HG02798 (cell line): Measurements from ENCODE around the gene CROCC.
"Not testable (repeated sequence)": the region's sequence is repeated elsewhere in the genome, so short reads cannot be mapped to it uniquely, and the experiment has no call there.

ENCODE experiments used
- ATAC-seq: cut with Tn5 transposase; IDR thresholded peaks from one replicate; pipeline ENCODE4 v1.9.1; 2021; ENCODE audit warnings: mild to moderate bottlenecking; ENCODE audit not compliant: unreplicated experiment, poor library complexity

CROCC gene

GRCh38 chr1:16964169-16964568 is 42.4 kb downstream of the CROCC start:
- ATAC-seq = not testable (repeated sequence)

DNA sequence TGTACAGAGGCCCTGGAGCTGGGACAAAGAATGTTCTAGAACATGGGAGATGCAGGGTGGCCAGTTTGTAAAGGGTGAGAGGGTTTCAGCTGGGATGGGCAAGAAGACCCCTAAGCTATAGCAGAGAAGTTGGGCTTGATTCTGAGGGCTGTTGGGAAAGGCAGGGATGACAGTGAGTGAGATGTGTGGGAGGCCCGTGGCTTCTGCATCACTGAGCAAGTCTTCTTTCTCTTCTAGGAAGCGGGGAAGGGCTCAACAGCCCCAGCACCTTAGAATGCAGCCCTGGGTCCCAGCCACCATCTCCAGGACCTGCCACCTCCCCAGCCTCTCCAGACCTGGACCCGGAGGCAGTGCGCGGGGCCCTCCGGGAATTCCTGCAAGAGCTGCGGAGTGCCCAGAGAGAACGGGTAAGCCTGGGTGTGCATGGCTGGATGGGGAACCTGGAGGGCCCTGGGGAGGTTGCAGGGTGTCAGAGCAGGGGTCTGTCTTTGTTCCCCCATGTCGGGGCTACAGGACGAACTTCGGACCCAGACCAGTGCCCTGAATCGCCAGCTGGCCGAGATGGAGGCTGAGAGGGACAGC is 43.8 kb downstream of the CROCC start:
- ATAC-seq = no peak

DNA sequence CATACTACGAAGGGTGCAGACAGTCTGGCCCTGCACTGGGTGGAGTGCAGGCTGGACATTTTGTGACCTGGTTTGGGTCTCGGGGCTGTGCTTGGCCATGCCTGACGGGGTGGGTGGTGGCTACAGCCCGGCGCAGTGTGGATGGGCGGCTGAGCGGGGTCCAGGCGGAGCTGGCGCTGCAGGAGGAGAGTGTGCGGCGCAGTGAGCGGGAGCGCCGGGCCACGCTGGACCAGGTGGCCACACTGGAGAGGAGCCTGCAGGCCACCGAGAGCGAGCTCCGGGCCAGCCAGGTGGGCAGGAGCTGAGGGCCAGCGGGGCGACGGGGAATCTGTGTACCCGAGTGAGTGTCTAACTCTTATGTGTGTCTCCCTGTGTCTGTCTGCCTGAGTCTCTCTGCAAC is 44.6 kb downstream of the CROCC start:
- ATAC-seq = no peak

DNA sequence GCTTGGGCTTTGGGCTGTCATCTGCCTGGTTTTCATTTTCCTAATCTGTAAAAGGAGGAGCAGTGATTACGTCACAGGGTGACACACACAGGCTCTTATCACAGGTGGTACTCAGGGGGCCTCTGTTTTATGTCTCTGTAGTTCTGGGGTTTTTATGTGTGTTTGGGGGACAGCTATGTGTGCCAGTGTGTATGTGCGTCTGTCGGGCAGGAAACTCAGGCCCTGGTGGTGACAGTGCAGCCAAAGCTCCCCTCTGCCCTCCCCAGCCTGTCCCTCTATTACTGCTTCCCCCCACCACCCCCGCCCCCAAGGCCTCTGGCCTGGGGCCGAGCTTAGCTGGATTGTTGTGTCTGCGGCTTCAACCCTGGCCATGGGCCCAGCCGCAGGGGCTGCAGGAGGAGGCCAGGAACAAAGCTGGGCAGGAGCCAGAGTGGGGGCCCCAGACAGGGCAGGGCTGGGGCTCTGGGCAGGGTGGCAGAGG is 45.4 kb downstream of the CROCC start:
- no peak for ATAC-seq

- ATAC-seq = no peak
Observed at GRCh38 chr1:16967962-16968361, 46.2 kb downstream of the CROCC start.

DNA sequence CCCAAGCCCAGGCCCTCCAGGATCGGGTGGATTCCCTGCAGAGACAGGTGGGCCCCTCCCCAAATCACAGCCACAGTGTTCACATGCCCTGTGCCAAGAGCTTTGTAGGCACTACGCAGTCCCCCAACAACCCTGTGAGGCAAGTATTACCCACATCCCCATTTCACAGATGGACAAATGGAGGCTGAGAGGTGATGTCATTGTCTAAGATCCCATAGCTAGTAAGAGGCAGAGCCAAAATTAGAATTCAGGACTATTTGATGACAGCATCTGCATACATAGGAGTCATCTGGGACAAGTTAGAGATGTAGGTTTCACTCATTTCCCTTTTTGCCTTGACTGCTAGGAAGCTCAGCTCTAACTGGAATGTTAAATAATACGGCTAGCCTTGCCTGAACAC is 46.6 kb downstream of the CROCC start:
- no peak for ATAC-seq

DNA sequence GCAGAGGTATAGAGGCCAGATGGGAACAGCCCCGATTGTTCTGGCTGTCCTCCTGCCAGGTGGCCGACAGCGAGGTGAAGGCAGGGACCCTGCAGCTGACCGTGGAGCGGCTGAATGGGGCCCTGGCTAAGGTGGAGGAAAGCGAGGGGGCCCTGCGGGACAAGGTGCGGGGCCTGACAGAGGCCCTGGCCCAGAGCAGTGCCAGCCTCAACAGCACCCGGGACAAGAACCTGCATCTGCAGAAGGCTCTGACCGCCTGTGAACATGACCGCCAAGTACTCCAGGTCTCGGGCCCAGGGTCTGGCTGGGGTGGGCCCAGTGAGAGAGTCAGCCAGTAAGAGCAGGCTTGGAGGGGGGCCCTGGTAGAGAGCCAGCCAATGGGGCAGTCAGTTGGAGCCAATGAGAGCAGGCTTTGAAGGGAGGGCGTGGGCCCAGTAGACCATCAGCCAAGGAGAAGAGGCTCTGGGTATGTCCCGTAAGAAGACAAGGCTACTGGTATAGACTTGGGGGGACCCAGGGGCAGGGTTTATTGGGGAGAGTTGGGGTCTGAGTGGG is 47.4 kb downstream of the CROCC start:
- no peak for ATAC-seq

- ATAC-seq = no peak
Observed at GRCh38 chr1:16969651-16970050, 47.9 kb downstream of the CROCC start.

- no peak for ATAC-seq
Observed at GRCh38 chr1:16970132-16970910, 48.6 kb downstream of the CROCC start.

DNA sequence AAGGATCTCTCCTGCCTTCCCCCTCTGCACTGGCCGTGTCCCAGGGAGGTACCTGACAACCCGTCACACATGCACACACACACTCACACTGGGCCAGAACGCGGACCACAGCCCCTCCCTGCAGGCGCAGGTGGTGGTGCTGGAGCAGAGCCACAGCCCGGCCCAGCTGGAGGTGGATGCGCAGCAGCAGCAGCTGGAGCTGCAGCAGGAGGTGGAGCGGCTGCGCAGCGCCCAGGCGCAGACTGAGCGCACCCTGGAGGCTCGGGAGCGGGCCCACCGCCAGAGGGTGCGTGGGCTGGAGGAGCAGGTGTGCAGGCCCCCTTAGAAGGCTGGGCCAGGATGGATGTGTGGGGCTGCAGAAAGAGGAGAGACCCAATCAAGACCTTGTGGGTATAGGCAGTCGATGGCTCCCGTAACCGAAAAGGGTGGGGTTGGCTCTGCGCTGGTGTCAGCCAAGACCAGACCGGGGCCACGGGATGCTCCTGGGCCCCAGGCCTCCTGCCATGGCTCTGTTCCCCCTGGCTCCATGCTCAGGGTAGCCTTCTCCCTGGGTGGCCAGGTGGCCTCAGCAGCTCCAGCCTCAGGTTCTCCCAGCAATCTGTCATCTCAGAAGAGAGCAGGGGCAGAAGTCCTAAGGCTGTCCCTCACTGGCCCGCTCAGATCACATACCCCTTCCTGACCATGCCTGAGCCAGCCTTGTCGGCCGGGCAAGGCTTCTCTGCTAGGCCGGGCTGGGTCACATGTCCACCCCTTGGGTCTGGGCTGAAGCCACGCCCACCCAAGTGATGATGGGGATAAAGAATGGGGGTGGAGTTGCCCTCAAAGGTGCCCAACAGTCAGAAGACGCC is 49.8 kb downstream of the CROCC start:
- ATAC-seq = no peak

DNA sequence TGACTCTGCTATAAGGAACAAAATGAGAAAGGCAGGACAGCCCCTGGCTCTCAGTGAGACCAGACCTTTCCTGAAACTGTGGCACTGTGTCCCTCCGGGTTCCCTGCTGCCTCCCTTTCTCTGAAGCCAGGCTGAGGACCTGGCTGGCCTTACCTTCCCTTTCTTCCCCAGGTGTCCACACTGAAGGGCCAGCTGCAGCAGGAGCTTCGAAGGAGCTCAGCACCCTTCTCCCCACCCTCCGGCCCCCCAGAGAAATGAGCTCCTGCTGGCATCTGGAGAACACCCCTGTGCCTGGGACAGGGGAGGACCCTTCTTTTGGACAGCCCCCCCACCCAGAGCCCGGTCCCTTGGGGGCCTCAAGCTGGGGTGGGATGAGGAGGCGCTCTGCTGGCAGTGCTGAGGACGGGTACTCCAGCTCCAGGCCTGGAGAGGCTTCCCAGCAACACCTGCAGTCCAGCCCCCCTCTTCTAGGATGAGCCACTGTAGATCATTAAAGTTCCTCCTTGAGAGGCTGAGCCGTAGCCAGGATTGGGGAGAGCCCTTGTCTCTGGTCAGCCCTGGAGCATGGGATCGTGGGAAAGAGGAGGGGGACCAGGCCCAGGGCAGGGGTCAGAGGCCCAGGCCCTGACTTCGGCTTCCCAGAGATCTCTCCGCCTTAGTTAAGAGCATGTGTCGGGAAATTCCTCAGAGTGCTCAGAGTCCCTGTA is 50.6 kb downstream of the CROCC start:
- no peak for ATAC-seq

GRCh38 chr1:16973215-16973614 is 51.5 kb downstream of the CROCC start:
- no peak for ATAC-seq

GRCh38 chr1:16975211-16975610 is 53.5 kb downstream of the CROCC start:
- no peak for ATAC-seq

DNA sequence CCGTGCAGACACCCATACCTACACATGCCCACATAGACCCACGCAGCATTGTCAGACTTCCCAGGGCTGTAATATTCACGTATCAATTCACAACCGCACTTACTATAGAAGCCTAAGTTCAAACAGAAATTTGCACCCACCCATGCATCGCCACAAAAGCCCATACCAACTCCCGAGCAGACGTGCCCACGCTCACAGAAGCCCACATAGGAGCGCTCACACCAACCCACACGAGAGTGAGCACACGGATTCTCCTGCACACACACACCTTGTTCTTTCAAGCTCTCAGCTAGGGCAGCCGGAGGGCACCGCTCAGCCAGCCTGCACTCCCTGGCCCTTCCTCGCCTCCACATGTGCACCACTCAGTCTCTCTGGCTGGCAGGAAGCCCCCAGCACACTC is 54.1 kb downstream of the CROCC start:
- ATAC-seq = no peak

GRCh38 chr1:16976966-16977365 is 55.2 kb downstream of the CROCC start:
- no peak for ATAC-seq

DNA sequence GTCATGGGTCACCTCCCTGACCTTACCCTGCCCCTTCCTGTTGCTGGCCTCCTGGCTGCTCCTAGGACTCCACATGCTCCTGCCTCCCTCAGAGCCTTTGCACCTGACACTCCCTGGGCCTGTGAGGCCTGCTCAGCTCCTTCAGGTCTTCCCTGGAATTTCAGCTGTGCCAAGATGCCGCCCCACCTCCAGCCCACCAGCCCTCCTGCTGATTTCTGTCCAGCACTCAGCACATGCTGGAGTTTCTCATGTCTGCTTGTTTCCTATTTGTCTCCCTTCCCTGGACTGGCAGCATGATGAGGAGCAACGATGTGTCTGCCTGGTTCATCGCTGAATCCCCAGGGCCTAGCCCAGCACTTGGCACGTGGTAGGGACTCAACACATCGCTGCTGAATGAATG is 55.6 kb downstream of the CROCC start:
- ATAC-seq = no peak

DNA sequence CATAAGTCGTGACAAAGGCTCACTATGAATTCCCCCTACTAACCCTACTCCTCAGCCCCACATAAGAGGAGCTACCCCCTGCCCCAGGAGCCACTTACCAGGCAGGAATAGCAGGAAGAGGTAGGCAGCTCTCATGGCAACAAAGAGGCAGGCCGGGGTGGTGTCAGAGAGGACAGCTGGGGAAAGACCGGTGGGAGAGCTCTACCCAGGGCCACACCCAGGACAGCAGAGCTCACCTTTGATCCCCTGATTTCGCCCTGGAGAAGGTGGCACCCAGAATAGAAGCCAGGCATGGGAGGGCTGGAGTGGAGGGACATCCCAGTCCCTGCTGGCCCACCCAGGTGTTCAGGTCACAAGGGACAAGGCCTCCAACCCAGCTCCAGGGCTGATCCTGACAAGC is 56.4 kb downstream of the CROCC start:
- no peak for ATAC-seq

- no peak for ATAC-seq
Observed at GRCh38 chr1:16978567-16979474, 57.1 kb downstream of the CROCC start.
